ENCODE results near the gene HNRNPLL. TPM values are rescaled to one million over a fixed set of nuclear protein-coding genes. Genes with fewer than 3 reads are reported as not detected.

The HNRNPLL gene
- total and polyA plus RNA-seq, 2 of the 13 experiments (the other 11 are each of a cell fraction or from before 2014, with no cell fraction given), result 49.4 to 103 TPM

- in situ Hi-C loops (cut with HindIII; ENCODE audit: extremely low pct_ligation_motif_present, low pct_unique_long_range_greater_than_20kb) (no loop called here), intact Hi-C loops (cut with micrococcal nuclease; ENCODE audit: unreplicated experiment) (no loop called here)
- H3K4me3 ChIP-seq (replicated peaks in 1 of 3; ENCODE audit: insufficient read depth in 1 of 3, low read depth in 2 of 3, low read length in 3 of 3), result no peak overlapping the region
- 94% methylated on average over 1 of the region's 1 CpG for WGBS (ENCODE audit: low lambda C conversion rate)
- FAIRE-seq, result no peak
- no TSS peak for BruUV-seq (replicated peaks)
- ChIA-PET CTCF (ENCODE audit: low intra/inter-chr PET ratio, low total read pairs) (no interaction called here), POLR2A (no interaction called here)
- no peaks in the 10 kb centered on the region for H3K9me3 ChIP-seq (ENCODE audit: low read length)
- H3K27me3 ChIP-seq (ENCODE audit: control insufficient read depth in 1 of 2, insufficient read depth in 2 of 2, low read length in 2 of 2), result no peaks in the 10 kb centered on the region
- no peak overlapping the region for H2AFZ ChIP-seq (ENCODE audit: low read length)
- peaks cover 47% of the 10 kb centered on the region for H3K4me1 ChIP-seq (ENCODE audit: insufficient read depth, low read length)
- H3K79me2 ChIP-seq (ENCODE audit: insufficient read depth, low read length), result peaks cover 78% of the 10 kb centered on the region
- H3K27ac ChIP-seq (ENCODE audit: extremely low read length, insufficient read depth, low read length), result no peak overlapping the region
- ATAC-seq, result no peak
- peaks cover 41% of the 10 kb centered on the region for H4K20me1 ChIP-seq (ENCODE audit: insufficient read depth, low read length)
- H3K4me2 ChIP-seq (ENCODE audit: low read depth, low read length), result no peak overlapping the region
- no peak for DNase-seq (ENCODE audit: low spot score)
- peaks cover 12 to 74% of the 10 kb centered on the region in 2 experiments for H3K36me3 ChIP-seq (replicated peaks in 1 of 2; ENCODE audit: control insufficient read depth in 1 of 2, insufficient read depth in 2 of 2, low read length in 2 of 2)
- TF ChIP-seq PAF1 (CRISPR knock-in tag; IDR thresholded peaks at IDR 0.05) (no peak), CCDC6 (CRISPR knock-in tag; IDR thresholded peaks at IDR 0.05) (no peak), ZNF496 (CRISPR knock-in tag; IDR thresholded peaks at IDR 0.05; ENCODE audit: insufficient replicate concordance) (no peak), TRIM24 (CRISPR knock-in tag; IDR thresholded peaks at IDR 0.05) (no peak), ZMAT3 (CRISPR knock-in tag; conservative IDR thresholded peaks at IDR 0.05) (no peak), FIP1L1 (IDR thresholded peaks at IDR 0.05; ENCODE audit: borderline replicate concordance, insufficient read depth, low read depth, low read length) (no peak), PPARG (CRISPR knock-in tag; conservative IDR thresholded peaks at IDR 0.05) (no peak), HMGXB3 (CRISPR knock-in tag; IDR thresholded peaks at IDR 0.05; ENCODE audit: borderline replicate concordance) (no peak), ZNF30 (CRISPR knock-in tag; IDR thresholded peaks at IDR 0.05) (no peak), ZNF446 (CRISPR knock-in tag; IDR thresholded peaks at IDR 0.05) (no peak), ZNF331 (CRISPR knock-in tag; IDR thresholded peaks at IDR 0.05) (no peak), ZNF761 (CRISPR knock-in tag; conservative IDR thresholded peaks at IDR 0.05) (no peak), THAP11 (CRISPR knock-in tag; IDR thresholded peaks at IDR 0.05) (no peak), BRCA1 (CRISPR knock-in tag; IDR thresholded peaks at IDR 0.05) (no peak), CBX5 (CRISPR knock-in tag; IDR thresholded peaks at IDR 0.05; ENCODE audit: borderline replicate concordance) (no peak), RFXANK (CRISPR knock-in tag; IDR thresholded peaks at IDR 0.05) (no peak)
- TF ChIP-seq, protein P1, sequence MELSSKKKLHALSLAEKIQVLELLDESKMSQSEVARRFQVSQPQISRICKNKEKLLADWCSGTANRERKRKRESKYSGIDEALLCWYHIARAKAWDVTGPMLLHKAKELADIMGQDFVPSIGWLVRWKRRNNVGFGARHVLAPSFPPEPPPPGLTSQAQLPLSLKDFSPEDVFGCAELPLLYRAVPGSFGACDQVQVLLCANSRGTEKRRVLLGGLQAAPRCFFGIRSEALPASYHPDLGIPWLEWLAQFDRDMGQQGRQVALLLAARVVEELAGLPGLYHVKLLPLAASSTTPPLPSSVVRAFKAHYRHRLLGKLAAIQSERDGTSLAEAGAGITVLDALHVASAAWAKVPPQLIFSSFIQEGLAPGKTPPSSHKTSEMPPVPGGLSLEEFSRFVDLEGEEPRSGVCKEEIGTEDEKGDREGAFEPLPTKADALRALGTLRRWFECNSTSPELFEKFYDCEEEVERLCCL (CRISPR knock-in tag; IDR thresholded peaks at IDR 0.05; ENCODE audit: borderline replicate concordance), result no peak
- no peak overlapping the region for H3K9ac ChIP-seq (ENCODE audit: insufficient read depth, low read depth, low read length)
These were observed 17.8 kb downstream of the HNRNPLL start for GRCh38 chr2:38584881-38585280.
